Fibroblast of villous mesenchyme (primary cell): ENCODE measurements around the gene ATAD2B. TPM values are rescaled to one million over a fixed set of nuclear protein-coding genes. Genes with fewer than 3 reads are reported as not detected.

Experiments
- DNase-seq: peaks from one replicate; pipeline ENCODE4 v3.0.0-alpha.2; 2010; ENCODE audit warnings: low read depth
- H3K4me3 ChIP-seq: 2 replicates; pipeline ENCODE4 v1.5.1; 2011; ENCODE audit warnings: low read depth, mild to moderate bottlenecking, low read length
- total RNA-seq: library from RNA; depleted of rRNA; stranded (reverse); fragments of >200 nt; gene quantifications from 2 replicates; pipeline ENCODE4 v1.2.3, GENCODE V29; 2012
- TF ChIP-seq, protein P1 (sequence below): IDR thresholded peaks from 2 replicates; pipeline ENCODE4 v1.5.1; 2012; ENCODE audit warnings: low read depth, mild to moderate bottlenecking, low read length; ENCODE audit not compliant: insufficient read depth

The ATAD2B gene
- total RNA-seq, 1 donor, result 16.0 TPM

GRCh38 chr2:23828256-23828980, 98.5 kb downstream of the ATAD2B start:
- TF ChIP-seq, protein P1, sequence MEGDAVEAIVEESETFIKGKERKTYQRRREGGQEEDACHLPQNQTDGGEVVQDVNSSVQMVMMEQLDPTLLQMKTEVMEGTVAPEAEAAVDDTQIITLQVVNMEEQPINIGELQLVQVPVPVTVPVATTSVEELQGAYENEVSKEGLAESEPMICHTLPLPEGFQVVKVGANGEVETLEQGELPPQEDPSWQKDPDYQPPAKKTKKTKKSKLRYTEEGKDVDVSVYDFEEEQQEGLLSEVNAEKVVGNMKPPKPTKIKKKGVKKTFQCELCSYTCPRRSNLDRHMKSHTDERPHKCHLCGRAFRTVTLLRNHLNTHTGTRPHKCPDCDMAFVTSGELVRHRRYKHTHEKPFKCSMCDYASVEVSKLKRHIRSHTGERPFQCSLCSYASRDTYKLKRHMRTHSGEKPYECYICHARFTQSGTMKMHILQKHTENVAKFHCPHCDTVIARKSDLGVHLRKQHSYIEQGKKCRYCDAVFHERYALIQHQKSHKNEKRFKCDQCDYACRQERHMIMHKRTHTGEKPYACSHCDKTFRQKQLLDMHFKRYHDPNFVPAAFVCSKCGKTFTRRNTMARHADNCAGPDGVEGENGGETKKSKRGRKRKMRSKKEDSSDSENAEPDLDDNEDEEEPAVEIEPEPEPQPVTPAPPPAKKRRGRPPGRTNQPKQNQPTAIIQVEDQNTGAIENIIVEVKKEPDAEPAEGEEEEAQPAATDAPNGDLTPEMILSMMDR, result no peak
- no peak overlapping the region for H3K4me3 ChIP-seq
- DNase-seq, result peak; percentile 73

DNA sequence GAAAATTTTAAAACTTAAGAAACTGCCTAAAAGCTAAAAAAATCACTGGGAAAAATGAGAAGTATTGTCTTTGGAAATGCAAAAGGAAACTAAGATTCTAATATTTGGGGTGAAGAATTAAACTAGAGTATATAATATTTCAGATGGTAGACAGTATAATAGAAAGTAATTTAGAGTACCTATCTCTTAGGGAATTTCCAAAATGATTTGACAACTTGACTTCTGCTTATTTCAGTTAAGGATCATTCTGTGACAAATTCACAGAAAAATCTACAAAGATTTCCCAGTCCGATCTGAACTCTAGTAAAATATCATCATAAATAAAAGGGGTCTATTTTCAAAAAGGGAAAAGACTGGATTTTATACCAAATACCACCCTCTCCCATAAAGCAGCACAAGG, 99.6 kb downstream of the ATAD2B start:
- TF ChIP-seq, protein P1, result no peak
- no peak for DNase-seq
- no peak overlapping the region for H3K4me3 ChIP-seq

- no peak for DNase-seq
- H3K4me3 ChIP-seq, result no peak overlapping the region
- TF ChIP-seq, protein P1, result no peak
These were observed 100.2 kb downstream of the ATAD2B start for GRCh38 chr2:23826771-23827170.

DNA sequence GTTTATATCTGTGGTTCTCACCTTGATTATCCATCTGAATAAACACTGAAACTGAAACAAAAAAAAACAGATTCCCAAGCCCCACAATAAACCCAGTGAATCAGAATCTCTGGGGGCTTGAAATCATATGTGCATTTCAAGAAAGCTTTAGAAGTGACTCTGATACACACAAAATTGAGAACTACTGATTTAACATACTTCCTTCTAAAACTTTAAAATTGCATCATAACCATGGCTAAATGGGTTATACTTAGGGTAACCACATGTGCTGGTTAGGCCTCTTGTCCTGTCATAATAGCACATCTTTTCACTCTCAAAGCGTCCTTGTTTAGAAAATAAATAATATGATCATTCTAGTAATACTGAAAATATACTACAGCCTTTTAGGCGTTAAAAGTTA, 100.9 kb downstream of the ATAD2B start:
- TF ChIP-seq, protein P1, result no peak
- no peak for DNase-seq
- no peak overlapping the region for H3K4me3 ChIP-seq

DNA sequence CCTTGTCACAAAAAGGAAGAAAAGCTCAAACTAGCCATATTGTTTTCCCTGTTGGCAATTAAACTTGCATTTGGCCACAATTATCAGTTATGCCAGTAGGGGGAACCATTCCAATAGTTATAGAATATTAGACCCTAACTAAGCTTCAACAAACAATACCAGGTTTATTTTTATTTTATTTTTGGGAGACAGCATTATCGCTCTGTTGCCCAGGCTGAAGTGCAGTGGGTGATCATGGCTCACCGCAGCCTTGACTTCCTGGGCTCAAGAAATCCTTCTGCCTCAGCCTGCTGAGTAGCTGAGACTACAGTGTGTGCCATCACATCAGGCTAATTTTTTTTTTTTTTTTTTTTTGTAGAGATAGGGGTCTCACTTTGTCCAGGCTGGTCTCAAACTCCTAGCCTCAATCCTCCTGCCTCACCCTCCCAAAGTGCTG, 102.1 kb downstream of the ATAD2B start:
- H3K4me3 ChIP-seq, result no peak overlapping the region
- TF ChIP-seq, protein P1, result peak; percentile 67
- DNase-seq, result peak; percentile 68

DNA sequence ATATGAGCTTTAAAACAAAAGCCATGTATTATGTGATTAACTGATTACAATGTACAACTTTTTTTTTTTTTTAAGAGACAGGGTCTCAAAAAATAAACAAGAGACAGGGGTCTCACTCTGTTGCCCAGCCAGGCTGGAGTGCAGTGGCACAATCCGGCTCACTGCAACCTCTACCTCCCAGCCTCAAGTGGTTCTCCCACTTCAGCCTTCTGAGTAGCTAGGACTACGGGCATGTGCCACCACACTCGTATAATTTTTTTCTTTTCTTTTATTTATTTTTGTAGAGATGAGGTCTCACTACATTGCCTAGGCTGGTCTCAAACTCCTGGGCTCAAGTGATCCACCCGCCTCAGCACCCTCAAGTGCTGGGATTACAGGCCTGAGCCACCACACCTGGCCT, 103.1 kb downstream of the ATAD2B start:
- H3K4me3 ChIP-seq, result no peak overlapping the region
- TF ChIP-seq, protein P1, result no peak

GRCh38 chr2:23814963-23815362, 112.0 kb downstream of the ATAD2B start:
- TF ChIP-seq, protein P1, result no peak
- DNase-seq, result no peak

More for the DNA sequence above, 103.1 kb downstream of the ATAD2B start:
- no peak for DNase-seq

More at GRCh38 chr2:23814963-23815362, 112.0 kb downstream of the ATAD2B start:
- no peak overlapping the region for H3K4me3 ChIP-seq
